HG03025 (cell line): ENCODE data around the gene WDR91.

Experiments
- ATAC-seq: cut with Tn5 transposase; IDR thresholded peaks from one replicate; pipeline ENCODE4 v1.9.1; 2021; ENCODE audit warnings: mild to moderate bottlenecking, moderate library complexity; ENCODE audit not compliant: unreplicated experiment, low FRiP score

Gene WDR91

GRCh38 chr7:135211179-135211945 lies at the start of gene WDR91:
TSS of gene WDR91 (minus strand) at chr7:135211526. CDS start at chr7:135211502, 24 bp downstream.
- ATAC-seq, result peak; percentile 67

DNA sequence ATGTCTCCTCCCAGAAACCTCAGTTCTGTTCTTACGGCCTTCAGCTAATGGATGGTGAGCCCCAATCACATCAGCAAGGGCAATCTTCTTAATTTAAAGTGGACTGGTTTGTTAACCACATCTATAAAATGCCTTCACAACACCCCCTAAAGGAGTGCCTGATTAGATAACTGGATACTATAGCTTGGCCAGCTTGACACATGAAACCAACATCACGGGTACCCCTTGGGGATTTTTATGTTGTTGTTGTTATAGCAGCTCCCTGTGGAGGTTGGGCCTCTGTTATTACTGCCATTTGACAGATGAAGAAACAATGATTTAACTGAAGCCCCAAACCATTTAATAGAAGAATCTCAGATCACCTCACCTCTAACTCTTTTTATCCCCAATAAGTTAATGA lies 49.1 kb upstream of the WDR91 start:
- no peak for ATAC-seq

DNA sequence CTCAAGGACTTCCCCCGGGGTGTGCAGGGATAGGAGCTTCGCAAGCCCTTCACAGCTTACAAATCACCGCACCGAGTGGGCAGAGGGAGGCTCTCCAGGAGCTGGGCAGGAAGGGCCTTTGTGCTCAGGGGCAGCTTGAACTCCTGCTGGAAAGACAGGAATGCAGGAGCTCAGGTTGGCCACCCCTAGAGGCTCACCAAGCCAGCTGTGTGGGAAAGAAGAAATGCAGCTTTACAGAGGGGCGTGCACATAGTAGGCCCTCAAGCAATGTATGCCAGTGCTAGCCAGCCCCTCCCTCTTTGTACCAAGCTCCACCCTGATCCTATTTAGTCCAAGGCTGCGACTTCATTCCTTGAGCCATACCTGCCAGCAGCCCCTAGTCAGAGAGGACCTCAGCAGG lies 48.4 kb upstream of the WDR91 start:
- no peak for ATAC-seq

- no peak for ATAC-seq
Measured at GRCh38 chr7:135258585-135258984, 47.3 kb upstream of the WDR91 start.

DNA sequence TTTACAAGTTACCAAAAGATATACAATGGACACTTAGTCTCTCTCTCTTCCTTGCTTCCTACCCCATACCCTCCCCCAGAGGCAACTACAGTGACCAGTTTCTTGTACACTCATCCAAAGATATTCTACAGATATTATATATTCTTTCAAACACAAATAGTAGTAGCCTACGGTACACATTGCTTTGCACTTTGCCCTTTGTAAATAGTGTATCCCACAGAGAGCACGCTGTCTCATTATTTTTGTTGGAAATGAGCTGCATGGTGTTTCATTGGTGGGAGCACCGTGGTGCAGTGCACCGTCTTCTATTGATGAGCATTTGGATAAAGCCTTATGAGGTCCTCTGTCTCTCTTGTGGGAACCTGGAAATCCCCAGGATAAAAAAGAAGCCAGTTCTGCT lies 46.5 kb upstream of the WDR91 start:
- ATAC-seq, result no peak

- ATAC-seq, result no peak
Measured at GRCh38 chr7:135253851-135254771, 42.8 kb upstream of the WDR91 start.

GRCh38 chr7:135251496-135252391 lies 40.4 kb upstream of the WDR91 start:
- no peak for ATAC-seq

DNA sequence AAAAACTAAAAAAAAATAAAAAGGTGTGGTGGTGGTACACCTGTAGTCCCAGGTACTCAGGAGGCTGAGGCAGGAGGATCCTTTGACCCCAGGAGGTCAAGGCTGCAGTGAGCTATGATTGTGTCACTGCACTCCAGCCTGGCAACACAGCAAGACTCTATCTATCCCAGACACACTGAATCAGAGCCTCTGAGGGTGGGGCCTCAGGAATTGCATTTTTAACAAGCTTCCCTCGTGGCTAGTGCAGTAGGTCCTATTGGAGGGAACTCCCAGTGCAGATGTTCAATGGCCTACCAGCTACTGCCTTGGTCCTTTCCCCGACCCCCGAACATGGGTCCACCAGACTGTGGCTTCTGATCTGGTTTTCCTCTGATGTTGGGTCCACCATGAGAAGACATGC lies 37.2 kb upstream of the WDR91 start:
- no peak for ATAC-seq

DNA sequence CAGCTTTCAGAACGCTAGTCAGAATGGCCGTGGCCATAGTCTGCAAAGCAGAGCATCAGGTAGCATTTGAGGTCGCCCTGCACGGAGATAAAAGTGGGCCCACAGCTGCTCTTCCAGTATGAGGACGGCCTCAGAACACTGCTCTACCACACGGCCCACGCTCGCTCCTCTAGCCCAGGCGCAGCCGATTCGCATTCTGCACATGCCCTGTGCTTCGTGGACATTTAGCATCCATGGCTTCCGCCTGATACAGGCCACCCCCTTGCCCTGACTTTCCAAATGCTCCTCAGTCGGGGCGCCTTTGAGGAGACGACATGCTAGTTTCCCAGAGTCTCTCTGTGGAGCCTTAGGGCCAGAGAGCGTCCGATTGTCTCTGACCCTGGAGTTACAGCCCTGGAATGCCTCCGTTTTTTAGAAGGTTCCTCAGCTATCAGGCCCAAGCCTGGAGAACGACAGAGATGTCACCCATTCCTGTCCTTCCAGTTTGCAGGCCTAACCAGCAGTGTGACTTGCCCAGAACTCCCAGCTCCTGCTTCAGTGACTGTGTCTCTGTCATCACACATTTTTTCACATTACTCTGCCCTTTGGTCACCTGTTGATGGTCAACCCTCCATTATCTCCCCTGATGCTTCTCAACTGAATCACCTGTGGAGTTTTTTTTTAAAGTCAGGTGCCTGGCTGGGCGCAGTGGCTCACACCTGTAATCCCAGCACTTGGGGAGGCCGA lies 36.6 kb upstream of the WDR91 start:
- ATAC-seq, result no peak

DNA sequence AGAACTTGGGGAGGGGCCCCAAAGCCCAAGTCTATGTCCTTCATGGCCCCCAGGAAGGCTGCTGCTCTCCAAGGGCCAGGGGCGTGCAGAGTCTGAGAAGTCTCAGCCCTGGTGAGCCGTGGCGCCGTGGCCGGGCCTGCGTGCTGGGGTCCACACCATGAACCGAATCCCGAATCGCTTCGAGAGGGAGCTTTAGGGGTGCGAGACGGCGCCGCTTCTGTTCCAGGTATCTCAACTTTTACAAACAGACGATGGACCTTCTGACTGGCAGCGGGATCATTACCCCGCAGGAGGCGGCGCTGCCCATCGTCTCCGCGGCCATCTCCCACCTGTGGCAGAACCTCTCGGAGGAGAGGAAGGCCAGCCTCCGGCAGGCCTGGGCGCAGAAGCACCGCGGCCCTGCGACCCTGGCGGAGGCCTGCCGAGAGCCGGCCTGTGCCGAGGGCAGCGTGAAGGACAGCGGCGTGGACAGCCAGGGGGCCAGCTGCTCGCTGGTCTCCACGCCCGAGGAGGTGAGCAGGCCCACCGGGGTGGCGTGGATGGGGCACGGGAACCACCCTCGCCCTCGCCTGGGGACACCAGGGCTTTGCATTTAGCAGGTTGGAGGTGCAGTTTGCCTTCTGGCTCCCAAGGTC lies 35.0 kb upstream of the WDR91 start:
- no peak for ATAC-seq

GRCh38 chr7:135245226-135246190 lies 34.2 kb upstream of the WDR91 start:
- no peak for ATAC-seq

DNA sequence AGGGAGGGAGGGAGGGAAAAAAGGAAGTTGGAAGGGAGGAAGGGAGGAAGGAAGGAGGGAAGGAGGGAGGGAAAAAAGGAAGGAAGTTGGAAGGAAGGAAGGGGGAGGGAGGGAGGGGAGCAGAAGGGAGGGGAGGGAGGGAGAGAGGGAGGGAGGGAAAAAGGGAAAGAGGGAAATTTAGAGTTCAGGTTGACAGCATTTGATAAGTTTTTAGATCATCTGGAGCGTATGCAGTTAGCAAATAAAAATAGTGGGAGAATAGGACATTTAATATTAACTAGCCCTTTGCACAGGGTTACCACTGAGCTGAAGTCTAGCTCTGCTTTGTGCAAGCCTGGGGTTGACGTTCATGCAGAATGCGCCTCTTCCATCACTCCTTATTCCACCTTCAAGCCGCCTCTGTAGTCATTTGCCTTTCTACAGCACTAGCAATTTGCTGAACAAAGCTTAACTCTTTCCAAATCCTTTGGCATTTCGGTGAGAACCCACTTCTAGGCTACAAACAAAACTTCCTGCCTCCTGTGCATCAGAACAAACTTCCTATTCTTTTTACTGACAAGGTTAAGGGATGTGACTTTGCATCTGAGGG lies 30.9 kb upstream of the WDR91 start:
- no peak for ATAC-seq

DNA sequence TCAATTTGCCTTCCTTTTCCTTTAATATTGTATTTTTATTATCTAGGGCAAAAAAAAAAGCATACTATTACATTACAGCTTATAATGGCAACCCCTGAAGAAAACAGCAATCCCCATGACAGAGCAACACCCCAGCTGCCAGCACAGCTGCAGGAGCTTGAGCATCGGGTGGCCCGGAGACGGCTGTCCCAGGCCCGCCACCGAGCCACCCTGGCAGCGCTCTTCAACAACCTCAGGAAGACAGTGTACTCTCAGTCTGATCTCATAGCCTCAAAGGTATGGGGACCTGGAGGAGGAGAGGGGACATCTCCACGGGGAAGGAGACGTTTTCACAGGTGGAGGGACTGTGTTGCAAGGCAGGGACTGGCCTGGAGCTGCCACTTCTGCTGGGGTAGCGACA lies 29.1 kb upstream of the WDR91 start:
- ATAC-seq, result no peak

GRCh38 chr7:135239263-135239662 lies 27.9 kb upstream of the WDR91 start:
- no peak for ATAC-seq

DNA sequence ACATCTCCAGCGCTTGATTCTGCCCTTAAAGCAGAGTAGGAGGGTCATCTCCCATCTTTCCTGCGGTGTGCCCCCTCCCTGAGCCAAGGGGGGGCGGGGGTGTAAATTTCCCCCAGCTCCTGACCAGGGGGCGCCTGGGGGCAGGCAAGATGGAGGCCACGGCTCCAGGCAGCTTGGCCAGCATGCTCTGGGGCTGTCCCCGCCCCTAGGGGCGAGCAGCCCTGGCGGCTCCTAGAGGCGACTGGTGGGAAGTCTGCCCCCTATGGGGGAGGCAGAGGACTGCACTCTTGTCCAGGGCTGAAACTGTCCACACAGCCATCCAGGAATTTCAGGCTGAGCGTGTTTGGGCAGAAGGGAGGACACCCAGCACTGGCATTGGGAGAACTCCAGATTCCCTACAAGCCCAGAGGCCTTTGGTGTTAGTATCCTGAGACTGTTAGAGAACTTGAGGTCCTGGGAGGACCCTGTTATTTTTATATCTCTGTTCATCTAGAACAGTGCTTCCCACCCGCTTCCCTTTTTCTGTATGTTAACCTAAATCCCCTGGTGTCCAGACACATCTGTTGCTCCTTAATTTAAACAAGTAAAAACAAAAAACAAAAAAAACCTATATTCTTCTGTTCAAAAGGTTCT lies 26.9 kb upstream of the WDR91 start:
- no peak for ATAC-seq

DNA sequence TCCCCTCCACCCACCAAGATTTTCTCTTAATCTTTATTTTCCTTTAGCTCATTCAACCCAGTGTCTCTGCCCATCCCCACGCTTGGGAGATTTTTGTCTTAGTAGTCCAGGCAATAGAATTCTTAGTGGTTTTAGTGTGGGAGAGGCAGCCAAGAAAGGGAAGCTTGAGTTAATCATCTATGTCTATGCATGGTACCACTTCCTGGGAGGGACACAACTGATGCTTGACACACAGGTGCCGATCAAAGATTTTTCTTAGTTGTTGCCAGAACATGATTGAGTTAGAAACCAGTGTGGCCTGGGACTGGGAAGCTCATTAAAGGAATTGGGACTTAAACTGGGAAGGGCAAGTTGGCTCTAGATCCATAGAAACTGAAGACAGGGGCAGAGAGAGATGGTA lies 25.4 kb upstream of the WDR91 start:
- ATAC-seq, result no peak

DNA sequence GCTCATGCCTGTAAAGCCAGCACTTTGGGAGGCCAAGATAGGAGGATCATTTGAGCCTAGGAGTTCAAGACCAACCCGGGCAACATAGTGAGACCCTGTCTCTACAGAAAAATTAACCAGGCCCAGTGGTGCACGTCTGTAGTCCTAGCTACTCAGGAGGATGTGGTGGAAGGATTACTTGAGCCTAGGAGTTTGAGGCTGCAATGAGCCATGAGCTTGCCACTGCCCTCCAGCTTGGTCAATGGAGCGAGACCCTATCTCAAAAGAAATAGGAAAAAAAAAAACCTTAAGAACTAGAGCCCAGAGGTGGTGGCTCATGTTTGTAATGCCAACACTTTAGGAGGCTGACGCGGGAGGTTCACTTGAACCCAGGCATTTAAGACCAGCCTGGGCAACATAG lies 24.5 kb upstream of the WDR91 start:
- ATAC-seq, result no peak

- ATAC-seq, result no peak
Measured at GRCh38 chr7:135234727-135235126, 23.4 kb upstream of the WDR91 start.
